HK-2 (cell line): Measurements from ENCODE around the gene RAVER1.

ENCODE experiments used
- DNase-seq: peaks from one replicate; pipeline ENCODE4 v3.0.0-alpha.2; 2018; ENCODE audit not compliant: unreplicated experiment

The RAVER1 gene

GRCh38 chr19:10317857-10318462 is 15.4 kb downstream of the RAVER1 start:
- DNase-seq, result no peak

- DNase-seq, result no peak
Observed at GRCh38 chr19:10317045-10317856, 16.1 kb downstream of the RAVER1 start.

DNA sequence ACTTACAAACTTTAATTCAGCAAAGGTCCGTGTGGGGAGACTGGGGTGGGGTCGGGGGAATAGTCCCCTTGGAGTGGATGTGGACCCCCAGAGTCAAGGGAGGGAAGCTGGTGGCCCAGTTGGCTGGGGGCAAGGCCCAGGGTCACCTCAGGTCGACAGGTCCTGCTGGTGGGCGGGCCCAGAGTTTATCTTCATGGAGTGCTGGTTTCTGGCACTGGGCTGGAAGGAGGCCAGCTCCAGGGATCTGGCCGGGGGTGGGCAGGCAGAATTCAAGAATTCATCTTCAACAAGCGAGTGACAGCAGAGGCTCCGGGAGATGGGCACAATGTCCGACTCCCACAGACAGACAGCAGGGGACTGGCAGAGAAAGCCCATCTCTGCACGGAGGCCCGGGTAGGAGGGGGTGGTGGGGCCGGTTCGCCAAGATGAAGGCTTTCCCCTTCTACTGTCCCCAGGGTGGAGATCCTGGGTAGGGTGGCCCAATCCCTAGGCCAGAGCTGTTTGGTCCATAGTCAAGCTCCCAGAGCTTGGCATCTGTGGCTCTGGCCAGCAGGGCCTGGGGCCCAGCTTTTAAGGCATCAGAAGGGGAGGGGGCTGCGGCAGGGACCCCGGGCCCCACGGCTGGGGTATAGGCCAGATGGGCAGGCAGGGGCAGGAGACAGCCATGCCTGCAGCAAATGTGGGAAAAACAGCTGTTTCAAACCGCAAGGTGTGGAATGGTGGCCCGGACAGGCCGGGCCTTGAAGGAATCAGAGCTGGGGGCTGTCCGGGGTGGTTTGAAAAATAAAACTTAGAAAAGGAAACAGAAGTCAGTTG is 16.9 kb downstream of the RAVER1 start:
- DNase-seq, result no peak

DNA sequence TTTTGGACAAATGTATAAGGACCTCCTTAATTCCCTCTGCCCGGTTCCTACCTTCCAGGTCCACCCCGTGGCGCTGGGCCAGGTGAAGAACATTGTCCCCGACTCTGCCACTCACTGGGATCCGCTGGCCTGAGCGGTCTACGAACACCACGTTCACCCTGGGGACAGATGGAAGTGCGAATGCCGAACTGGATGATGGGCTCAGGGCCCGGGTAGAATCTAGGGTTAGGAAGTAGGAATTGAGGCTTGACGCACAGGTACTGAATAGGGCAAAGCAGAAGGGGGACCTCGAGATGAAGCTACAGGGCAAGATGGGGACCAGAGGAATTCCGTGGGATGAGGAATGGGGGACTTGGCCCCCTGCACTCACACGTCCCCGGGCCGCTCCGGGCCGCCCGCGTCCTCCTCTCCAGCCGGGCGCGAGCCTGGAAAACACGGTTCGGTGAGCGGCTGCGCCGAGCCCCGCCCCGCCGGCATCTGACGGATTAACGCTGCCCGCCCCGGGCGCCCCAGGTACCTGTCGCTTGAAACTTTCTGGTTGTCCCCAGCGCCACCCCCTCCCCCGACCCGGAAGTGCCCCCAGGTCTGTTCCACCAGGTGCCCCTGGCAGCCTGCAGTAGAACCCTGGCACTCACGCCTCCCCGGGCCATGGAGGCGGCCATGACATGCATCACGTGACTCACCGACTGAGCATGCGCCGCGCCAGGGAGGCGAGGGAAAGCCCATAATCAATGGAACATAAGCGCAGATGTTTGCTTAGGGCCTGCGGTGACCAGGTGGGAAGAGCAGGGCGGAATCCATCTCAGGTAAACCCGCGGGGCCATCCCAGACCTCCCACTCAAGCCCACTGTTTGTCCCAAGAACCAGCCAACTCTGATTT is 17.8 kb downstream of the RAVER1 start, which contains the start of gene FDX2:
FDX2 (minus strand) TSS at position 681 of the 880 bp plus-strand sequence; CDS start at position 662, 19 bp downstream.
- peak; percentile 91 for DNase-seq

- no peak for DNase-seq
Observed at GRCh38 chr19:10309423-10309822, 23.9 kb downstream of the RAVER1 start, which contains the start of gene ZGLP1. ZGLP1 (minus strand) TSS chr19:10309815.

- DNase-seq, result no peak
Observed at GRCh38 chr19:10306327-10306726, 27.0 kb downstream of the RAVER1 start.

- no peak for DNase-seq
Observed at GRCh38 chr19:10305139-10305806, 28.1 kb downstream of the RAVER1 start.

DNA sequence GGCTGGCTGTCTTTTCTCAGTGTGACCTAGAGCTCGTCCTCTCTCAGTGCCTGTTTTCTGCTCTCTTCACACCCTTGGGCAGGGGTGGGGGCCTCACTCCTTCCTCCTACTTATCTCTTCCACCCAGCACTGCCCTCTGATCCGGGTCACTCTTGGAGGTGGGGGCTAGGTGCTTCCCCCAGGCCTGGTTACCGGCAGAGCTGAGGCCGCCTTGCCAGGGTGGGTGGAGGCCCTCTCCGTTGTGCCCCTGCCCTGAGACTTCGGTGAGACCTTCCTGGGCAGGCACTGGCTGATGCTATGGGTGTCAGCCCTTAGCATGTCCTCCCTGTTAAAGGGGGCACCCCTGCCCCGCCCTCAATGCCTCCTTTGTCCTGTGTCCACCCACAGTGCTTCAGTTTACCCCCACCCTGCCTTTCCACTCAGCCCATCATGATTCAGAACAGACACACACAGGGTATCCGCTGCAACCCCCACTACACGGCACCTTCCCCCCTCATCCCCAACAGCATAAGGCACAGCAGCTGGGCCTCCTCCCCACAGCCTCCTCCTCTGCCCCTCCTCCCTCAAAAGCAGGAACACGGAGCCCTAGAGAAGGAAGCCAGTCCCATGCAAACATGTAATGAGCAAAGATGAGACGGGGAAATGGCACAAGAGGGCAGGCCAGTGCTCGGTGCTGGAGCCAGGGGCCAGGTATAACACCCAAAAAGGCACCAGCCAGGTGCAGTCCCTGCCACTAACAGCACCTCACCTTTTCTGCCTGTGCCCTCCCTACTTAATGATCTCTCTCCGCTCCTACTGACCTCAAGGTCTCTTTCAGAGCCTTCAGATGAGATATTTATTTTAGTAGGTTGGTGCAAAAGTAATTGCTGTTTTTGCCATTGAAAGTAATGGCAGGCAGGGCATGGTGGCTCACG is 33.5 kb downstream of the RAVER1 start:
- DNase-seq, result no peak

DNA sequence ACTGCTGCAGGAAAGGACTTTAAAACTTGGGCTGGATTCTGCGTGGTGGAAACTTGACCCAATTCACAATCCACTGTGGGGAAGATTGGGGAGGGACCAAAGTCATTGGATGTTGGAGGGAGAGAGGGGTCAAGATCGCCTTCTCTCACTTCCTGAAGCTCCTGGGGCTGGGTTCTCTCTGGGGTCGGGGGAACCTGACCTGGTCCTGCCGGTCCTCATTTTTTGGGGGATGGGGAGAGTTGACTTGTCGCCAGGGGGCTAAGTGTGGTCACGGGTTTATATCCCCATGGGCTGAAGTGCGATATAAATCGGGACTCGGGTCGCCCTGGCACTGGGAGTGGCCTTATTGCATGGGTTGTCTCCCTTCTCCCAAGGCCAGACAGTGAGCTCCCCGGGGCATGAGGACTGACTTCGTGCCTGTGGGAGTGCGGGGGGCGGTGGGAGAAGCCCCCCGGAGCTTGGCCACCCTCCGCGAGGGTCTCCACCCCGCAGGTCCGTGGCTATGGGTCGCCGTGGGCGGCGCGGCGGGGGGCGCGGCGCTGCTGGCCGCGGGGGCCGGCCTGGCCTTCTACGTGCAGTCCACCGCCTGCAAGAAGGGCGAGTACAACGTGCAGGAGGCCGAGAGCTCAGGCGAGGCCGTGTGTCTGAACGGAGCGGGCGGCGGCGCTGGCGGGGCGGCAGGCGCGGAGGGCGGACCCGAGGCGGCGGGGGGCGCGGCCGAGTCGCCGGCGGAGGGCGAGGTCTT is 37.3 kb downstream of the RAVER1 start:
- no peak for DNase-seq

- DNase-seq, result no peak
Observed at GRCh38 chr19:10295305-10295846, 38.0 kb downstream of the RAVER1 start.

DNA sequence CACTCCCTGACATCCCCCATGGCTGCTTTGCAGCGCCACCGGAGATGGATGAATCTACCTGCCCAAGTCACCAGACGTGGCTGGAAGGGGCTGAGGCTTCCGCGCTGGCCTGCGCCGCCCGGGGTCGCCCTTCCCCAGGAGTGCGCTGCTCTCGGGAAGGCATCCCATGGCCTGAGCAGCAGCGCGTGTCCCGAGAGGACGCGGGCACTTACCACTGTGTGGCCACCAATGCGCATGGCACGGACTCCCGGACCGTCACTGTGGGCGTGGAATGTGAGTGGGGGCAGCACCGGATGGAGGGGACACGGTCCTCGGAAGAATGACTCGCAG is 39.0 kb downstream of the RAVER1 start:
- DNase-seq, result no peak

GRCh38 chr19:10293637-10294367 is 39.5 kb downstream of the RAVER1 start:
- DNase-seq, result no peak

DNA sequence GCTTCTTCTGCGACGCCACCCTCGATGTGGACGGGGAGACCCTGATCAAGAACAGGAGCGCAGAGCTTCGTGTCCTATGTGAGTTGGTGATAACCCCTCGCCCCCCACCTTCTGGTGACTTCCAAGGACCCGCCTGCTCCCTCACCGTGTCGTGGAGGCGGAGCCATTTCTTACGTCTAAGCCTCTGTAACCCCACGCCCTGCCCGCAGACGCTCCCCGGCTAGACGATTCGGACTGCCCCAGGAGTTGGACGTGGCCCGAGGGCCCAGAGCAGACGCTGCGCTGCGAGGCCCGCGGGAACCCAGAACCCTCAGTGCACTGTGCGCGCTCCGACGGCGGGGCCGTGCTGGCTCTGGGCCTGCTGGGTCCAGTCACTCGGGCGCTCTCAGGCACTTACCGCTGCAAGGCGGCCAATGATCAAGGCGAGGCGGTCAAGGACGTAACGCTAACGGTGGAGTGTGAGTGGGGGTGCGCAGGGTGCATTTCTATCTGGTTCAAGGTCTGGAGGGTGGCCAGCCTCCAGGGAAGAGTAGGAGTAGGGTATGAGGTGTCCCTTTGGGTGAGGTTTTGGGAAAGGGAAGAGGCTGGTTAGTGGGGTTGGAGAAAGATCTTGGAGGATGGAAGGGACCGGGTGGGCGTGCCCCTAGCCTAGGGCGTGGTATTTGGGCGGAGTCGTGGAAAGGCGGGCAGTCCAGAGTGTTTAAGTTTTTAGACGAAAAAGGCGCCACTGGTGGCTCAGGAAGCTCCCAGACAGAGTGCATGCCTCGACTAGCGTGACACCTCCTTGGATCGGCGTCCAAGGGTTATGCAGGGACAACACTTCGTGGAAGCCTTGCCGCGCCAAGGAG is 40.3 kb downstream of the RAVER1 start:
- no peak for DNase-seq

DNA sequence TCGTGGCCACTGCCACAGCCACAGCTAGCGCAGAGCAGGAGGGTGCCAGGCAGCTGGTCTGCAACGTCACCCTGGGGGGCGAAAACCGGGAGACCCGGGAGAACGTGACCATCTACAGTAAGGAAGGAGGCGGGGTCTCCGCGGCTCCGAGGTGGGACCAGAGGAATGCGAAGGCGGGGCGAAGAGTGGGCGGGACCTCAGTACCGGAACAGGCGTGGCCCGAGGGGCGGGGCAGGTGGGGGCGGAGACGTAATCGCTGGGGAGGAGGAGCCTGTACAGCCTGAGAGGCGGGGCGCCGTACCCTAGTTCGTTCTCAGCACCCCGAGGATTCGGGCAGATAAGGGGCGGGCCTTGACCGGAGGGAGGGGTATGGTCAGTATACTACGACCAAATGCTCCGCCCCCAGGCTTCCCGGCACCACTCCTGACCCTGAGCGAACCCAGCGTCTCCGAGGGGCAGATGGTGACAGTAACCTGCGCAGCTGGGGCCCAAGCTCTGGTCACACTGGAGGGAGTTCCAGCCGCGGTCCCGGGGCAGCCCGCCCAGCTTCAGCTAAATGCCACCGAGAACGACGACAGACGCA is 41.0 kb downstream of the RAVER1 start:
- DNase-seq, result no peak

- DNase-seq, result no peak
Observed at GRCh38 chr19:10291554-10292205, 41.6 kb downstream of the RAVER1 start.

GRCh38 chr19:10290876-10291553 is 42.3 kb downstream of the RAVER1 start:
- DNase-seq, result peak; percentile 34
